IMR-90 (cell line): ENCODE measurements around the gene ZNF746. TPM values are rescaled to one million over a fixed set of nuclear protein-coding genes. Genes with fewer than 3 reads are reported as not detected.

Source experiments
- ATAC-seq: fragments of 200-7000 bp; cut with Tn5 transposase; 2 replicates; pipeline ENCODE4 v1.9.1; 2020; ENCODE audit warnings: low read depth, mild to moderate bottlenecking, moderate library complexity
- BruUV-seq: library from RNA; stranded (reverse); fragments of 400-500 nt; replicated peaks from 2 replicates; lab custom pipeline; 2021; lab: Mats Ljungman, UMichigan
- CTCF ChIA-PET: fragments of 300-600 bp; formaldehyde crosslinking; extraction: SDS; loops from one replicate; lab custom pipeline; 2021; ENCODE audit warnings: antibody characterized with exemption; lab: Yijun Ruan, JAX
- POLR2A ChIA-PET: fragments of 300-600 bp; sonication (Branson Sonifier 250); formaldehyde crosslinking; loops from one replicate; lab custom pipeline; 2022; ENCODE audit warnings: antibody characterized with exemption; ENCODE audit not compliant: unreplicated experiment; lab: Charles Lee
- DNase-seq: peaks from one replicate; pipeline ENCODE4 v3.0.0; 2013
- H2AFZ ChIP-seq: replicated peaks from 2 replicates; pipeline ENCODE3; 2013; ENCODE audit warnings: low read length, mild to moderate bottlenecking; ENCODE audit not compliant: poor library complexity
- H2AK5ac ChIP-seq: 2 replicates; pipeline ENCODE4 v1.6.1; 2013; ENCODE audit warnings: low read depth, low read length, inconsistent platforms
- H2AK9ac ChIP-seq: replicated peaks from 2 replicates; pipeline ENCODE3; 2013; ENCODE audit warnings: mild to moderate bottlenecking, low read depth, low read length, moderate library complexity; ENCODE audit not compliant: poor library complexity
- H2BK120ac ChIP-seq: 2 replicates; pipeline ENCODE4 v1.6.1; 2013; ENCODE audit warnings: low read depth, low read length, inconsistent platforms
- H2BK15ac ChIP-seq: 3 replicates; pipeline ENCODE4 v1.6.1; 2013; ENCODE audit warnings: low read depth, low read length, inconsistent platforms
- H2BK20ac ChIP-seq: 2 replicates; pipeline ENCODE4 v1.6.1; 2013; ENCODE audit warnings: low read depth, mild to moderate bottlenecking, inconsistent platforms, low read length, moderate library complexity
- H2BK5ac ChIP-seq: 2 replicates; pipeline ENCODE4 v1.6.1; 2013; ENCODE audit warnings: mild to moderate bottlenecking, low read depth, low read length, inconsistent platforms; ENCODE audit not compliant: poor library complexity, severe bottlenecking
- H3K14ac ChIP-seq: replicated peaks from 2 replicates; pipeline ENCODE4 v1.6.1; 2013; ENCODE audit warnings: low read depth, low read length, inconsistent platforms
- H3K18ac ChIP-seq: 2 replicates; pipeline ENCODE4 v1.6.1; 2013; ENCODE audit warnings: low read depth, low read length, control low read depth
- H3K23ac ChIP-seq: 2 replicates; pipeline ENCODE4 v1.6.1; 2013; ENCODE audit warnings: low read depth, low read length, inconsistent platforms
- H3K27ac ChIP-seq: 2 replicates; pipeline ENCODE4 v1.5.1; 2013; ENCODE audit warnings: mild to moderate bottlenecking, control low read depth, low read length; ENCODE audit not compliant: insufficient read depth
- H3K27me3 ChIP-seq: 2 replicates; pipeline ENCODE4 v1.6.1; 2013; ENCODE audit warnings: low read length; ENCODE audit not compliant: control insufficient read depth, insufficient read depth
- H3K36me3 ChIP-seq: 2 replicates; pipeline ENCODE4 v1.6.1; 2013; ENCODE audit warnings: low read length, mixed read lengths; ENCODE audit not compliant: control insufficient read depth, insufficient read depth
- H3K4ac ChIP-seq: 2 replicates; pipeline ENCODE4 v1.6.1; 2013; ENCODE audit warnings: low read depth, low read length, inconsistent platforms
- H3K4me1 ChIP-seq: 2 replicates; pipeline ENCODE4 v1.6.1; 2013; ENCODE audit warnings: low read length, mixed read lengths; ENCODE audit not compliant: control insufficient read depth, insufficient read depth
- H3K4me2 ChIP-seq: 2 replicates; pipeline ENCODE4 v1.6.1; 2013; ENCODE audit warnings: low read depth, mild to moderate bottlenecking, control low read depth, low read length, moderate library complexity
- H3K4me3 ChIP-seq: 2 replicates; pipeline ENCODE4 v1.5.1; 2013; ENCODE audit warnings: low read depth, mild to moderate bottlenecking, control low read depth, low read length, moderate library complexity; ENCODE audit not compliant: insufficient read depth
- H3K56ac ChIP-seq: 2 replicates; pipeline ENCODE4 v1.6.1; 2013; ENCODE audit warnings: low read length, inconsistent platforms; ENCODE audit not compliant: insufficient read depth; ENCODE audit errors: extremely low read depth
- H3K79me1 ChIP-seq, 2 experiments: 2 replicates each; pipeline ENCODE4 v1.6.1; 2013; ENCODE audit warnings: low read length in 2 of 2, inconsistent platforms in 1 of 2, low read depth in 1 of 2
- H3K9ac ChIP-seq: 2 replicates; pipeline ENCODE4 v1.6.1; 2013; ENCODE audit warnings: low read depth, low read length, control low read depth
- H3K9me1 ChIP-seq: 2 replicates; pipeline ENCODE4 v1.6.1; 2013; ENCODE audit warnings: low read length, inconsistent platforms; ENCODE audit not compliant: insufficient read depth
- H3K9me3 ChIP-seq: 2 replicates; pipeline ENCODE4 v1.6.1; 2013; ENCODE audit warnings: low read length; ENCODE audit not compliant: control insufficient read depth, insufficient read depth
- H4K20me1 ChIP-seq: 2 replicates; pipeline ENCODE4 v1.6.1; 2013; ENCODE audit warnings: low read length, inconsistent platforms; ENCODE audit not compliant: insufficient read depth
- H4K5ac ChIP-seq: 2 replicates; pipeline ENCODE4 v1.6.1; 2013; ENCODE audit warnings: mild to moderate bottlenecking, low read depth, low read length, control low read depth
- H4K8ac ChIP-seq, 2 experiments: 2 replicates each; pipeline ENCODE4 v1.6.1; 2013; ENCODE audit warnings: low read depth in 2 of 2, low read length in 2 of 2, control low read depth in 1 of 2, inconsistent platforms in 1 of 2
- H4K91ac ChIP-seq: 2 replicates; pipeline ENCODE4 v1.6.1; 2013; ENCODE audit warnings: low read depth, low read length, inconsistent platforms; ENCODE audit not compliant: insufficient read depth
- MAFK ChIP-seq: IDR thresholded peaks from 2 replicates; pipeline ENCODE4 v1.6.1; 2012; ENCODE audit warnings: low read depth, low read length, improper control_type of control experiment
- MAZ ChIP-seq: IDR thresholded peaks from 2 replicates; pipeline ENCODE4 v1.6.1; 2012; ENCODE audit warnings: low read depth, mild to moderate bottlenecking, low read length, improper control_type of control experiment, moderate library complexity, borderline replicate concordance
- MXI1 ChIP-seq: IDR thresholded peaks from 2 replicates; pipeline ENCODE4 v1.6.1; 2012; ENCODE audit warnings: low read depth, mild to moderate bottlenecking, low read length, moderate library complexity, borderline replicate concordance
- WGBS, 2 experiments: methylation state at CpG; one replicate each; pipeline versions ENCODE4 v1.1.5 to v1.1.7; 2013; ENCODE audit warnings: missing lambda C conversion rate in 2 of 2; ENCODE audit not compliant: insufficient read length in 1 of 2; ENCODE audit errors: extremely low coverage in 2 of 2; 5-methylcytosine and 5-hydroxymethylcytosine counted together
- dilution Hi-C: fragments of 300-500 bp; cut with HindIII; formaldehyde crosslinking; loops from one replicate; pipeline ENCODE4 v1.14.3; 2018; ENCODE audit warnings: low sequenced_read_pairs; ENCODE audit not compliant: unreplicated experiment
- in situ Hi-C: fragments of 300-500 bp; cut with MboI; formaldehyde crosslinking; loops from 3 replicates; pipeline ENCODE4 v1.14.3; 2019; ENCODE audit warnings: low sequenced_read_pairs, inconsistent platforms, mixed read lengths
- intact Hi-C: fragments of 100-400 bp; cut with micrococcal nuclease; formaldehyde crosslinking; loops from 2 replicates; pipeline ENCODE4 v1.10.0; 2022
- polyA plus RNA-seq, 3 experiments: library from polyadenylated mRNA; depleted of rRNA; stranded (reverse); fragments of >200 nt; gene quantifications; 2 replicates each; pipeline ENCODE4 v1.2.3, GENCODE V29; 2012; ENCODE audit warnings: low replicate concordance in 1 of 3
- total RNA-seq: library from RNA; depleted of rRNA; stranded (reverse); fragments of >200 nt; gene quantifications from 2 replicates; pipeline ENCODE4 v1.2.3, GENCODE V29; 2012

ZNF746 gene
- total and polyA plus RNA-seq, 2 of the 4 experiments (the other 2 are of a cell fraction) = 6.6 to 8.4 TPM

DNA sequence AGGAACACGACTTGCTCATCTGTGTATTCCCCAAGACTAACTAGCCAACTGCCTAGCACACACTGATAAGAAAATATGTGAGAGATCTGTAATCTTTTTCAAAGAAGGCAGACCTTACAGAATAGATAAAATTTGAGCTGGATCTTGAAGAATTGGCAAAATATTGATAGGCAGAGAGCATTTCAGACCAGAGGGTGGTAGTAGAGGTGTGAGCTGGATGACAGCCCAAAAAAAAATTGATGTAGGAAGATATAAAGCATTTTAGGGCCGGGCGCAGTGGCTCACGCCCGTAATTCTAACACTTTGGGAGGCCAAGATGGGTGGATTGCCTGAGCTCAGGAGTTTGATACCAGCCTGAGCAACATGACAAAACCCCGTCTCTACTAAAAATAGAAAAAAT lies 1.2 kb upstream of the ZNF746 start:
- intact Hi-C loops (no loop called here), dilution Hi-C loops (no loop called here), in situ Hi-C loops (no loop called here)
- Histone ChIP-seq H3K27ac (no peak overlapping the region), H3K9ac (no peak overlapping the region), H3K27me3 (peaks cover 17% of the 10 kb centered on the region), H2AK5ac (no peak overlapping the region), H2BK120ac (no peak overlapping the region), H3K23ac (no peak overlapping the region), H2AK9ac (no peak overlapping the region), H3K18ac (no peak overlapping the region), H2BK5ac (no peak overlapping the region), H3K9me3 (no peaks in the 10 kb centered on the region), H3K4me3 (no peak overlapping the region), H3K4me2 (no peak overlapping the region), H3K14ac (no peak overlapping the region), H4K91ac (no peak overlapping the region), H4K20me1 (peaks cover 16% of the 10 kb centered on the region), H3K9me1 (peaks cover 9% of the 10 kb centered on the region), H2AFZ (no peak overlapping the region), H4K8ac (no peak overlapping the region), H2BK20ac (no peak overlapping the region), H3K4ac (no peak overlapping the region), H3K56ac (no peak overlapping the region), H4K5ac (no peak overlapping the region), H3K36me3 (peaks cover 2% of the 10 kb centered on the region; the same call in 1 of the 2 replicates), H3K4me1 (peaks cover 11% of the 10 kb centered on the region), H2BK15ac (no peak overlapping the region), H3K79me1 (peaks cover 12 to 19% of the 10 kb centered on the region in 2 experiments)
- DNase-seq (no peak), ATAC-seq (no peak)
- POLR2A ChIA-PET = no interaction called here
- no peak for TF ChIP-seq MAFK
- no peak for TF ChIP-seq MXI1
- TF ChIP-seq MAZ = no peak
- CTCF ChIA-PET = no interaction called here
- BruUV-seq = no TSS peak
- 89% methylated on average over 4 of the region's 6 CpGs; no CpG with 5 or more reads in 1 of the 2 experiments for WGBS, 2 experiments
